Astrocyte (in vitro differentiated cells and primary cell): ENCODE results near the gene SPTLC3.

ENCODE experiments used
- EZH2 ChIP-seq: IDR thresholded peaks from 2 replicates; pipeline ENCODE4 v1.6.1; 2012; ENCODE audit warnings: mild to moderate bottlenecking, low read length, inconsistent platforms; ENCODE audit not compliant: insufficient read depth
- TF ChIP-seq, protein P1 (sequence below): IDR thresholded peaks from 2 replicates; pipeline ENCODE4 v1.5.1; 2011; ENCODE audit warnings: low read depth, mild to moderate bottlenecking, inconsistent platforms, low read length, moderate library complexity; ENCODE audit not compliant: insufficient read depth

DNA sequence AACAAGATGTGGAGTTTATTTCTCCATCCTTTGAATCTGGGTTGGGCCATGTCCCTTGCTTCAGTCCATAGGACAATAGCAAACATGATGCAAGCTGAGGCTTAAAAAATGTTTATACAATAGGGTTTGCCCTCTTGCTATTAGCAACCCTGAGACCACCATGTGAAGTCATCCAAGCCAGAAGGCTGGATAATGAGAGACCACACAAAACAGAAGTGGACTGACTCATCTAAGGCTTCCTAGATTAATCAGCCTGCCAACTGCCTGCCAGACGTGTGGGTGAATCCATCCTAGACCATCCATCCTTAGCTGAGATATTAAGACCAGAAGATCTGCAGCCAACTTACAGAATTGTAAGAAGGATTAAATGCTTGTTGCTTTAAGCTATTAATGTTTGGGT, 174.2 kb downstream of the SPTLC3 start:
- TF ChIP-seq, protein P1, sequence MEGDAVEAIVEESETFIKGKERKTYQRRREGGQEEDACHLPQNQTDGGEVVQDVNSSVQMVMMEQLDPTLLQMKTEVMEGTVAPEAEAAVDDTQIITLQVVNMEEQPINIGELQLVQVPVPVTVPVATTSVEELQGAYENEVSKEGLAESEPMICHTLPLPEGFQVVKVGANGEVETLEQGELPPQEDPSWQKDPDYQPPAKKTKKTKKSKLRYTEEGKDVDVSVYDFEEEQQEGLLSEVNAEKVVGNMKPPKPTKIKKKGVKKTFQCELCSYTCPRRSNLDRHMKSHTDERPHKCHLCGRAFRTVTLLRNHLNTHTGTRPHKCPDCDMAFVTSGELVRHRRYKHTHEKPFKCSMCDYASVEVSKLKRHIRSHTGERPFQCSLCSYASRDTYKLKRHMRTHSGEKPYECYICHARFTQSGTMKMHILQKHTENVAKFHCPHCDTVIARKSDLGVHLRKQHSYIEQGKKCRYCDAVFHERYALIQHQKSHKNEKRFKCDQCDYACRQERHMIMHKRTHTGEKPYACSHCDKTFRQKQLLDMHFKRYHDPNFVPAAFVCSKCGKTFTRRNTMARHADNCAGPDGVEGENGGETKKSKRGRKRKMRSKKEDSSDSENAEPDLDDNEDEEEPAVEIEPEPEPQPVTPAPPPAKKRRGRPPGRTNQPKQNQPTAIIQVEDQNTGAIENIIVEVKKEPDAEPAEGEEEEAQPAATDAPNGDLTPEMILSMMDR = no peak
- no peak for TF ChIP-seq EZH2
